ENCODE data around the gene BYSL. TPM values are rescaled to one million over a fixed set of nuclear protein-coding genes. Genes with fewer than 3 reads are reported as not detected.

The BYSL gene
- total and polyA plus RNA-seq, 2 donors (not counting 3 experiments of a cell fraction or from before 2014, with no cell fraction given): 33.1 to 41.8 TPM

GRCh38 chr6:41966961-41967311 is 45.6 kb downstream of the BYSL start:
- dilution Hi-C loops (cut with MboI; ENCODE audit: extremely low pct_ligation_motif_present, low sequenced_read_pairs): no loop called here
- Histone ChIP-seq H3K9me1 (replicated peaks; ENCODE audit: control insufficient read depth, extremely low read depth, insufficient read depth, low read length) (no peaks in the 10 kb centered on the region), H2AFZ (ENCODE audit: low read depth, low read length) (peak overlapping the region; percentile 12), H3K27me3 (ENCODE audit: control insufficient read depth in 2 of 2, insufficient read depth in 2 of 2, low read length in 2 of 2) (no peaks in the 10 kb centered on the region), H3K9ac (replicated peaks; ENCODE audit: extremely low read depth, insufficient read depth, low read length) (peak overlapping the region; percentile 3), H4K20me1 (replicated peaks; ENCODE audit: control insufficient read depth, extremely low read depth, insufficient read depth, low read length) (no peaks in the 10 kb centered on the region), H3K4me2 (ENCODE audit: insufficient read depth, low read length) (peak overlapping the region; percentile 39), H3K4me1 (ENCODE audit: control insufficient read depth, extremely low read depth, insufficient read depth, low read length) (peaks cover 38% of the 10 kb centered on the region), H3K79me2 (ENCODE audit: control insufficient read depth, insufficient read depth, low read length) (no peaks in the 10 kb centered on the region), H3K36me3 (ENCODE audit: control insufficient read depth in 2 of 2, extremely low read depth in 1 of 2, insufficient read depth in 2 of 2, low read length in 2 of 2) (no peaks in the 10 kb centered on the region), H3K27ac (ENCODE audit: insufficient read depth, low read depth, low read length) (peak overlapping the region; percentile 58), H3K9me3 (replicated peaks; ENCODE audit: control insufficient read depth, insufficient read depth, low read length) (no peaks in the 10 kb centered on the region), H3K4me3 (replicated peaks in 1 of 3; ENCODE audit: insufficient read depth in 1 of 3, low read depth in 1 of 3, low read length in 3 of 3) (no peak overlapping the region)
- ChIA-PET CTCF (interaction anchor here (1.0 to 1.5 kb wide), 2 partner anchors 31 to 62 kb away, joined by 3 to 5 read pairs; no protein-coding TSS in a partner anchor), POLR2A (no interaction called here)
- intact Hi-C loops (cut with micrococcal nuclease): loop anchor here (1.0 to 5.0 kb wide), 4 partner anchors 26 to 78 kb away; partner anchors contain the start of genes BYSL, CCND3 and MED20
- DNase-seq (ENCODE audit: low read depth, low spot score): peak; percentile 76
- peak; percentile 15 for TF ChIP-seq POLR2A (IDR thresholded peaks at IDR 0.05; ENCODE audit: low read depth, low read length)
- no peak for TF ChIP-seq MAX (IDR thresholded peaks at IDR 0.05; ENCODE audit: insufficient read depth, insufficient read length)
- TF ChIP-seq MYC (IDR thresholded peaks at IDR 0.05; ENCODE audit: low read depth, low read length): no peak
- peak; percentile 31 for TF ChIP-seq POLR2AphosphoS5 (IDR thresholded peaks at IDR 0.05; ENCODE audit: insufficient read depth, low read depth, low read length)
- peak; percentile 83 for TF ChIP-seq FOS (IDR thresholded peaks at IDR 0.05; ENCODE audit: borderline replicate concordance, insufficient read depth, low read length)
- TF ChIP-seq JUN (IDR thresholded peaks at IDR 0.05; ENCODE audit: borderline replicate concordance, insufficient read depth, insufficient read length, low read depth): peak; percentile 34
- TF ChIP-seq EZH2 (IDR thresholded peaks at IDR 0.05; ENCODE audit: borderline replicate concordance, low read depth, low read length, severe bottlenecking): no peak
- TF ChIP-seq GATA2 (IDR thresholded peaks at IDR 0.05; ENCODE audit: insufficient read depth, insufficient read length, low read depth, low read length): no peak
- no peak for TF ChIP-seq CTCF (IDR thresholded peaks at IDR 0.05; ENCODE audit: extremely low read depth in 1 of 2, insufficient read depth in 1 of 2, low read depth in 1 of 2, low read length in 2 of 2)
- peak; percentile 97 for FAIRE-seq
- BruUV-seq (replicated peaks): no TSS peak

Data from endothelial cell of umbilical vein (primary cell).